Glomerular visceral epithelial cell (primary cell): ENCODE results near the gene KLHL24.
A peak's percentile ranks its signal among the peaks of the same experiment; 100 is the strongest.
"Not testable (repeated sequence)": the region's sequence is repeated elsewhere in the genome, so short reads cannot be mapped to it uniquely, and the experiment has no call there.

Experiments
- DNase-seq: peaks from one replicate; pipeline ENCODE4 v3.0.0-alpha.2; 2016; ENCODE audit errors: extremely low spot score

KLHL24 gene

GRCh38 chr3:183634707-183635106 is 716 bp upstream of the KLHL24 start:
- no peak for DNase-seq

GRCh38 chr3:183635107-183635430 is 354 bp upstream of the KLHL24 start:
- no peak for DNase-seq

- DNase-seq = peak; percentile 92
These were observed 1.0 kb downstream of the KLHL24 start for GRCh38 chr3:183636221-183637105.

- DNase-seq = no peak
These were observed 1.7 kb downstream of the KLHL24 start for GRCh38 chr3:183637106-183637486.

- not testable (repeated sequence) for DNase-seq
These were observed 2.2 kb downstream of the KLHL24 start for GRCh38 chr3:183637633-183638032.

- DNase-seq = no peak
These were observed 2.9 kb downstream of the KLHL24 start for GRCh38 chr3:183638101-183638852.

GRCh38 chr3:183640635-183641034 is 5.2 kb downstream of the KLHL24 start:
- not testable (repeated sequence) for DNase-seq

GRCh38 chr3:183641882-183642281 is 6.5 kb downstream of the KLHL24 start:
- no peak for DNase-seq

- no peak for DNase-seq
These were observed 8.8 kb downstream of the KLHL24 start for GRCh38 chr3:183644244-183644643.

- no peak for DNase-seq
These were observed 9.8 kb downstream of the KLHL24 start for GRCh38 chr3:183645254-183645653.

GRCh38 chr3:183650554-183650953 is 15.1 kb downstream of the KLHL24 start:
- DNase-seq = no peak

- no peak for DNase-seq
These were observed 18.0 kb downstream of the KLHL24 start for GRCh38 chr3:183653209-183654064.

- no peak for DNase-seq
These were observed 19.3 kb downstream of the KLHL24 start for GRCh38 chr3:183654727-183655126.

GRCh38 chr3:183662099-183662498 is 26.7 kb downstream of the KLHL24 start:
- DNase-seq = no peak

GRCh38 chr3:183664913-183665381 is 29.5 kb downstream of the KLHL24 start:
- peak; percentile 74 for DNase-seq

GRCh38 chr3:183680061-183680460 is 44.6 kb downstream of the KLHL24 start:
- no peak for DNase-seq

GRCh38 chr3:183687705-183688104 is 52.3 kb downstream of the KLHL24 start:
- no peak for DNase-seq

GRCh38 chr3:183688874-183689273 is 53.5 kb downstream of the KLHL24 start:
- DNase-seq = no peak

GRCh38 chr3:183689621-183690020 is 54.2 kb downstream of the KLHL24 start:
- not testable (repeated sequence) for DNase-seq

GRCh38 chr3:183690402-183690995 is 55.1 kb downstream of the KLHL24 start:
- DNase-seq = no peak

GRCh38 chr3:183692436-183692835 is 57.0 kb downstream of the KLHL24 start:
- no peak for DNase-seq
